ENCODE data around the gene FOXE3.

The FOXE3 gene

GRCh38 chr1:47436304-47436978 lies 20.4 kb downstream of the FOXE3 start:
- DNase-seq (ENCODE audit: low read depth): peak; percentile 67
- peak; percentile 96 for TF ChIP-seq CTCF (conservative IDR thresholded peaks at IDR 0.05; ENCODE audit: control insufficient read depth, insufficient read depth, low read depth, low read length)

GRCh38 chr1:47436979-47437446 lies 20.9 kb downstream of the FOXE3 start:
- peak; percentile 39 for DNase-seq (ENCODE audit: low read depth)
- TF ChIP-seq CTCF (conservative IDR thresholded peaks at IDR 0.05; ENCODE audit: control insufficient read depth, insufficient read depth, low read depth, low read length): no peak
- H3K4me3 ChIP-seq (ENCODE audit: control insufficient read depth, low read depth, low read length): peak overlapping the region; percentile 65

More at GRCh38 chr1:47436304-47436978, 20.4 kb downstream of the FOXE3 start:
- H3K4me3 ChIP-seq (ENCODE audit: control insufficient read depth, low read depth, low read length): peak overlapping the region; percentile 65

GRCh38 chr1:47437447-47438164 lies 21.5 kb downstream of the FOXE3 start, which contains the start of gene FOXD2:
Gene FOXD2 (plus strand): TSS chr1:47438044. CDS start chr1:47438136, 92 bp downstream.
- peak; percentile 29 for TF ChIP-seq CTCF (conservative IDR thresholded peaks at IDR 0.05; ENCODE audit: control insufficient read depth, insufficient read depth, low read depth, low read length)
- peak; percentile 68 for DNase-seq (ENCODE audit: low read depth)
- peak within 1 kb of the TSS; percentile 65 for H3K4me3 ChIP-seq (ENCODE audit: control insufficient read depth, low read depth, low read length)

- TF ChIP-seq CTCF (conservative IDR thresholded peaks at IDR 0.05; ENCODE audit: control insufficient read depth, insufficient read depth, low read depth, low read length): no peak
- peak overlapping the region; percentile 15 for H3K4me3 ChIP-seq (ENCODE audit: control insufficient read depth, low read depth, low read length)
- DNase-seq (ENCODE audit: low read depth): no peak
These were observed 22.3 kb downstream of the FOXE3 start for GRCh38 chr1:47438165-47439016.

- H3K4me3 ChIP-seq (ENCODE audit: control insufficient read depth, low read depth, low read length): no peak overlapping the region
- no peak for DNase-seq (ENCODE audit: low read depth)
- no peak for TF ChIP-seq CTCF (conservative IDR thresholded peaks at IDR 0.05; ENCODE audit: control insufficient read depth, insufficient read depth, low read depth, low read length)
These were observed 23.1 kb downstream of the FOXE3 start for GRCh38 chr1:47439017-47439818.

Measured in fibroblast of mammary gland (primary cell).